AG04450 (cell line): ENCODE data around the gene PTPRD. TPM values are rescaled to one million over a fixed set of nuclear protein-coding genes. Genes with fewer than 3 reads are reported as not detected.

Source experiments
- CTCF ChIA-PET: fragments of 300-600, 350-600 bp; formaldehyde crosslinking; extraction: SDS; loops from one replicate; lab custom pipeline; 2022; ENCODE audit warnings: antibody characterized with exemption, inconsistent platforms; lab: Charles Lee
- POLR2A ChIA-PET: fragments of 350-600 bp; formaldehyde crosslinking; extraction: SDS; loops from one replicate; lab custom pipeline; 2021; ENCODE audit warnings: antibody characterized with exemption, inconsistent platforms; lab: Yijun Ruan, JAX
- DNase-seq: peaks from one replicate; pipeline ENCODE4 v3.0.0-alpha.2; 2011; ENCODE audit warnings: low read depth, low spot score
- H3K27ac ChIP-seq: one replicate; pipeline ENCODE4 v1.5.1; 2012; ENCODE audit warnings: low read depth, low read length, control low read depth
- H3K27me3 ChIP-seq: one replicate; pipeline ENCODE4 v1.6.0; 2012; ENCODE audit warnings: low read length; ENCODE audit not compliant: control insufficient read depth, insufficient read depth
- H3K4me3 ChIP-seq: 2 replicates; pipeline ENCODE4 v1.5.1; 2011; ENCODE audit warnings: mild to moderate bottlenecking, low read depth, low read length, control low read depth
- H3K9me3 ChIP-seq: 2 replicates; pipeline ENCODE4 v1.5.1; 2012; ENCODE audit warnings: low read length; ENCODE audit not compliant: control insufficient read depth, insufficient read depth
- polyA plus RNA-seq: library from polyadenylated mRNA; depleted of rRNA; stranded (reverse); fragments of >200 nt; gene quantifications from 2 replicates; pipeline ENCODE4 v1.2.3, GENCODE V29; 2011
- TF ChIP-seq, protein P1 (sequence below): IDR thresholded peaks from 2 replicates; pipeline ENCODE4 v1.5.1; 2011; ENCODE audit warnings: low read depth, low read length, control low read depth, inconsistent platforms

PTPRD gene
- polyA plus RNA-seq, 1 experiment: 0.19 TPM

- ChIA-PET POLR2A (no interaction called here), CTCF (no interaction called here)
- H3K9me3 ChIP-seq: peaks cover under 1% of the 10 kb centered on the region
- TF ChIP-seq, protein P1, sequence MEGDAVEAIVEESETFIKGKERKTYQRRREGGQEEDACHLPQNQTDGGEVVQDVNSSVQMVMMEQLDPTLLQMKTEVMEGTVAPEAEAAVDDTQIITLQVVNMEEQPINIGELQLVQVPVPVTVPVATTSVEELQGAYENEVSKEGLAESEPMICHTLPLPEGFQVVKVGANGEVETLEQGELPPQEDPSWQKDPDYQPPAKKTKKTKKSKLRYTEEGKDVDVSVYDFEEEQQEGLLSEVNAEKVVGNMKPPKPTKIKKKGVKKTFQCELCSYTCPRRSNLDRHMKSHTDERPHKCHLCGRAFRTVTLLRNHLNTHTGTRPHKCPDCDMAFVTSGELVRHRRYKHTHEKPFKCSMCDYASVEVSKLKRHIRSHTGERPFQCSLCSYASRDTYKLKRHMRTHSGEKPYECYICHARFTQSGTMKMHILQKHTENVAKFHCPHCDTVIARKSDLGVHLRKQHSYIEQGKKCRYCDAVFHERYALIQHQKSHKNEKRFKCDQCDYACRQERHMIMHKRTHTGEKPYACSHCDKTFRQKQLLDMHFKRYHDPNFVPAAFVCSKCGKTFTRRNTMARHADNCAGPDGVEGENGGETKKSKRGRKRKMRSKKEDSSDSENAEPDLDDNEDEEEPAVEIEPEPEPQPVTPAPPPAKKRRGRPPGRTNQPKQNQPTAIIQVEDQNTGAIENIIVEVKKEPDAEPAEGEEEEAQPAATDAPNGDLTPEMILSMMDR: no peak
- H3K27ac ChIP-seq: no peak overlapping the region
- no peaks in the 10 kb centered on the region for H3K27me3 ChIP-seq
- no peak overlapping the region for H3K4me3 ChIP-seq
- DNase-seq: no peak
Measured at GRCh38 chr9:10443868-10444204, 169.0 kb downstream of the PTPRD start.

DNA sequence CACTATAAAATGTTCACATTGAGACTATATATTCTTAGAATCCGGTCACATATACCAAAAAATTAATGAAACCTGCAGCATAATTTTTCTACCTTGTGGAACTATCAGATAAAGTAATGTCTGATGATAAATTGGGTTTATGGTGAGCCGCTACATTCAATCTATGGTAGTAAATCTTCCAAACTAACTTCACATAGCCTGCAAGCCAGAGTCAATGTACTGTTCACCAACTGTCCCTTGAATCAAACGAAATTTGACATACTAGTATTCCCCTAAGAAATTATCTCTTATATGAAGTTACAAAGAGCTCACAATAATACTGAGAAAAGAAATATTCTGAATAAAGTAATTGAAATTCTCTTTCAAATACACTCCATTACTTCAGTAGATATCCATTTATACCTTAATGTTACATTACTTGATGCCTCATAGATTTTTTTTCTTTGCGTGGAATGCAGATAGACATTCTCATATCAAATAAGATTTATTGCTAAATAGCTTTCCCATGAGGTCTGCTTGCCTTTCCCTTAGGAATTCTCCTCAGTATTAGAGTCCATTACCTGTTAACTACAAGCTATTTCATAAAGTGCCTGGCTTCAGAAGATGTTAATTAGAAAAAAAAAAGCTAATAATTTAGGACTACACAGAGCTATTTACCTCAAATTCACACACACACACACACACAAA, 169.5 kb downstream of the PTPRD start:
- H3K4me3 ChIP-seq: no peak overlapping the region
- no peak for DNase-seq
- H3K9me3 ChIP-seq: no peaks in the 10 kb centered on the region; the same call in 1 of the 2 replicates
- H3K27me3 ChIP-seq: no peaks in the 10 kb centered on the region
- TF ChIP-seq, protein P1: no peak
- no peak overlapping the region for H3K27ac ChIP-seq
- ChIA-PET CTCF (no interaction called here), POLR2A (no interaction called here)

- no peaks in the 10 kb centered on the region for H3K27me3 ChIP-seq
- CTCF ChIA-PET: no interaction called here
- no peak overlapping the region for H3K27ac ChIP-seq
- TF ChIP-seq, protein P1: no peak
- H3K4me3 ChIP-seq: no peak overlapping the region
- POLR2A ChIA-PET: no interaction called here
- no peaks in the 10 kb centered on the region; the same call in 1 of the 2 replicates for H3K9me3 ChIP-seq
- no peak for DNase-seq
Measured at GRCh38 chr9:10438955-10439354, 173.8 kb downstream of the PTPRD start.

DNA sequence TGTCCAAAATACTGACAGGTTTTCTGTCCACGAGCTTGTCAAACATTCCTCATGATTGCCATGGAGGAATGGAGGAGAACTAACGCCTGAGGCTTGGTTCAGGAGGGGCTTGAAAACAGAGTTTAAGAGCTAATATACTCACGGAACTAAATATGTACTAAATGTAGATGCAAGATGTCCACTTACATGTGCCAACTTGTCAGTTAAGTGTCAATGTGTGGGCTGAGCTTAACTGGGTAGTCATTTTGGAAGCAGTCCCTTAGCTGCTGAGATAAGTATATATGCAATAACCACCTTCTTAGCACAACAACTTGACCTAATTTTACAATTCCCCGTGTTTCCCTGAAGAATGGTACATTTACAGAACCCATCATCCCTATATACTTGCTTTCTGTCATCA, 176.0 kb downstream of the PTPRD start:
- no peaks in the 10 kb centered on the region; the same call in 1 of the 2 replicates for H3K9me3 ChIP-seq
- H3K27me3 ChIP-seq: no peaks in the 10 kb centered on the region
- no peak for DNase-seq
- ChIA-PET POLR2A (no interaction called here), CTCF (no interaction called here)
- H3K27ac ChIP-seq: no peak overlapping the region
- H3K4me3 ChIP-seq: no peak overlapping the region
- TF ChIP-seq, protein P1: no peak

- CTCF ChIA-PET: no interaction called here
- Histone ChIP-seq H3K27me3 (no peaks in the 10 kb centered on the region), H3K4me3 (no peak overlapping the region), H3K9me3 (no peaks in the 10 kb centered on the region; the same call in 1 of the 2 replicates), H3K27ac (no peak overlapping the region)
- TF ChIP-seq, protein P1: no peak
- no peak for DNase-seq
- POLR2A ChIA-PET: no interaction called here
Measured at GRCh38 chr9:10434412-10434811, 178.4 kb downstream of the PTPRD start.
